Measurements from ENCODE around the gene MBNL2.
"Not testable (repeated sequence)": the region's sequence is repeated elsewhere in the genome, so short reads cannot be mapped to it uniquely, and the experiment has no call there.

The MBNL2 gene

DNA sequence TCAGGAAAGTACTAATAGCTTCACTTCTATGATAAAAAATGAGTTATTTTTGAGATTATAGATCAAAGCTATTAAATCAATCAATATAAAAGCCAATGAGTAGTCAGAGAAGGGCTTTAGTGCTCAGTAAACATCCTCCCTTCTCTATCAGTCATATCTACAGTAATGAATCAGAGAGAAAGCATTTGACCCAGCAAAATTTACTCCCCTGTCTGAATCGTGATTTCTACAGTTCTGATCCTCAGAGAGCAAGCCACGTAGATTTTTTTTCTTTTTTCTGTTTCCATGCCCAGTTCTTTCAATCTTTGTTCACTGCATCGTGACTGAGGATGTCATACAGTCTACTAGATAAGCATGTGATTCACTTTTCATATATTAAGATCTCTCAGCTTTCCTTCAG is 16.2 kb upstream of the MBNL2 start:
- H3K4me3 ChIP-seq (ENCODE audit: low read depth, low read length) = no peak overlapping the region
- TF ChIP-seq, protein P1, sequence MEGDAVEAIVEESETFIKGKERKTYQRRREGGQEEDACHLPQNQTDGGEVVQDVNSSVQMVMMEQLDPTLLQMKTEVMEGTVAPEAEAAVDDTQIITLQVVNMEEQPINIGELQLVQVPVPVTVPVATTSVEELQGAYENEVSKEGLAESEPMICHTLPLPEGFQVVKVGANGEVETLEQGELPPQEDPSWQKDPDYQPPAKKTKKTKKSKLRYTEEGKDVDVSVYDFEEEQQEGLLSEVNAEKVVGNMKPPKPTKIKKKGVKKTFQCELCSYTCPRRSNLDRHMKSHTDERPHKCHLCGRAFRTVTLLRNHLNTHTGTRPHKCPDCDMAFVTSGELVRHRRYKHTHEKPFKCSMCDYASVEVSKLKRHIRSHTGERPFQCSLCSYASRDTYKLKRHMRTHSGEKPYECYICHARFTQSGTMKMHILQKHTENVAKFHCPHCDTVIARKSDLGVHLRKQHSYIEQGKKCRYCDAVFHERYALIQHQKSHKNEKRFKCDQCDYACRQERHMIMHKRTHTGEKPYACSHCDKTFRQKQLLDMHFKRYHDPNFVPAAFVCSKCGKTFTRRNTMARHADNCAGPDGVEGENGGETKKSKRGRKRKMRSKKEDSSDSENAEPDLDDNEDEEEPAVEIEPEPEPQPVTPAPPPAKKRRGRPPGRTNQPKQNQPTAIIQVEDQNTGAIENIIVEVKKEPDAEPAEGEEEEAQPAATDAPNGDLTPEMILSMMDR (conservative IDR thresholded peaks at IDR 0.05; ENCODE audit: low read depth, low read length) = no peak
- peak; percentile 85 for DNase-seq (ENCODE audit: low read depth)

DNA sequence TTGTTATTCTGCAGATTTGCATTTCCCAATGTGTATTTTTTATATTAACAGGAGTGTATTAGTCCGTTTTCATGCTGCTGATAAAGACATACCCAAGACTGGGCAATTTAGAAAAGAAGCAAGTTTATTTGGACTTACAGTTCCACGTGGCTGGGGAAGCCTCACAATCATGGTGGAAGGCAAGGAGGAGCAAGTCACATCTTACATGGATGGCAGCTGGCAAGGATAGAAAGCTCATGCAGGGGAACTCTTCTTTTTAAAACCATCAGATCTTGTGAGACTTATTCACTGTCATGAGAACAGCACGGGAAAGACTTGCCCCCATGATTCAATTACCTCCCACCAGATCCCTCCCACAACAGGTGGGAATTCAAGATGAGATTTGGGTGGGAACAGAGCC is 14.9 kb upstream of the MBNL2 start:
- not testable (repeated sequence) for DNase-seq (ENCODE audit: low read depth); H3K4me3 ChIP-seq (ENCODE audit: low read depth, low read length)

DNA sequence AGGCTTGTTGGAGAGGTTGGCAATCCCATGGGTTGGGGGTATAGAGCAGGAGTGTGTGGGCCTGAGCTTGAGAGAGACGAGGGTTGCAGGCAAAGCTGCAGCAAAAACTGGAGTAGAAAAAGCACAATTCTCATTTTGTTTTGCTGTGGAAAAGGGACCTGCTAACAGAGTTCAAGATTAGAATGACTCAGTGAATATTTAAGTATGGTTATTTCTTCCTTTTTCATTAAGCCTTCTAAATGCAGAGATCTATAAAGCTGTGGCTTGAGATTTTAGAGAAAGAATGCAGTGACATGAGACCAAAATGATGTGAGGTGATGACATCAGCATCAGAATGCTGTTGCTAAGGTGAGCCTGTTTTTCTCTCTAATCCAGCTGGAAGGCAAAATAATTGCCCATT is 10.8 kb upstream of the MBNL2 start:
- no peak for DNase-seq (ENCODE audit: low read depth)
- no peak overlapping the region for H3K4me3 ChIP-seq (ENCODE audit: low read depth, low read length)
- TF ChIP-seq, protein P1 (conservative IDR thresholded peaks at IDR 0.05; ENCODE audit: low read depth, low read length) = no peak

DNA sequence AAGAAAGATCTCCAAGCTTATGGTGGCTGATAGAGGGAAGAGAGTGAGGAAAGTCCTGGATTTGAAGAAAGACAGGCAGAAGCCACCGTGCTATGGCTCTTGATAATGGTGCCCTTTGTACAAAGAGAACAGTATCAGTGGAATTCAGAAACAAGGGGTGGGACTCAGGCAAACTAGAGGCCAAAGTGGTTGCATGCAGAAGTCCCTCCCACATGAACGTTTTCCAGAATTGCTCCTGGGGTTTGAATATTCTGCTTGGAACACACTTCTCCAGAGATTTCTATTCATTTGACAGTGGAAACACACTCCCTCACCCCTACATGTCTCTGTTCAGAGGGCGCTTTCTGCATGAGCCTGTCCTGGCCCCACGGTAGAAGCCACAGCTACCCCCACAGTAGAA is 10.1 kb upstream of the MBNL2 start:
- TF ChIP-seq, protein P1 (conservative IDR thresholded peaks at IDR 0.05; ENCODE audit: low read depth, low read length) = no peak
- DNase-seq (ENCODE audit: low read depth) = no peak
- no peak overlapping the region for H3K4me3 ChIP-seq (ENCODE audit: low read depth, low read length)

DNA sequence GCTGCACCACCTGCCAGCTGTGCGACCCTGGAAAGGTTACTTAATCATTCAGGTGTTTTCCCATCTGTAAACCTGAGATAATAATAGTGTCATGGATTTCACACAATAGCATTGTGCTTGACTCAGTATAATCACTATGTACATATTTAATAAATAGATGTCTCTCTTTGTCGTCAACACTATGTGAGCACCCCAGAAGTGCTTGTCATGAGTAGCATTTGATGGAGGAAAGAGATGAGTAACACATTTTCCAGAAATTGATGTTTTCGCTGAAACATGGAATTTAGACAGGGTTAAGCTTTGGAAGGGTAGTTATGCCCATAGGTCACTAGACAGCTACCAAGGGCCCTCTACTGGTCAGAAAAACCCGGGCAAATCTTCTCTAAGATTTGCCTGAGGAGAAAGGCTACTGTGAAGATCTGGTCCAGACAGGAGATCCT is 9.5 kb upstream of the MBNL2 start:
- DNase-seq (ENCODE audit: low read depth) = peak; percentile 71

DNA sequence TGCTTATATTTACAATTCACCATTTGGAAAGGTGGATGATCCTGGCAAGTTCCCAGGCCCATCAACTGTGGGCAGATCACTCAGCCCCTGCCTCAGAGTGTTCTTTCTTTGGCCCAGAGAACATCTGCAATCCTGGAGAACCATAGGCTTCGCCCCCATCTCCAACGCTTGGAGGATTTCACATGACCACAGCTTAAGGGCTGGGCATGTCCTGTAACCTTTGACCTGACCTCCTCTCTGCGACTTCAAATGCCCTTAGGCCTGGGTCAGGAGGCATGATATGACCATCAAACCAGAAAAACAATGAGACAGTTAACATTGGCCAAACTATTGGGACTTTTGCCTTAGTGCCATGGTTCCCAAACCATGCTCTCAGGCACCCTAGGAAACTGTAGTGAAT is 7.2 kb upstream of the MBNL2 start:
- H3K4me3 ChIP-seq (ENCODE audit: low read depth, low read length) = no peak overlapping the region
- DNase-seq (ENCODE audit: low read depth) = no peak
- TF ChIP-seq, protein P1 (conservative IDR thresholded peaks at IDR 0.05; ENCODE audit: low read depth, low read length) = no peak

More for the DNA sequence above, 9.5 kb upstream of the MBNL2 start:
- TF ChIP-seq, protein P1 (conservative IDR thresholded peaks at IDR 0.05; ENCODE audit: low read depth, low read length) = peak; percentile 87
- no peak overlapping the region for H3K4me3 ChIP-seq (ENCODE audit: low read depth, low read length)

DNA sequence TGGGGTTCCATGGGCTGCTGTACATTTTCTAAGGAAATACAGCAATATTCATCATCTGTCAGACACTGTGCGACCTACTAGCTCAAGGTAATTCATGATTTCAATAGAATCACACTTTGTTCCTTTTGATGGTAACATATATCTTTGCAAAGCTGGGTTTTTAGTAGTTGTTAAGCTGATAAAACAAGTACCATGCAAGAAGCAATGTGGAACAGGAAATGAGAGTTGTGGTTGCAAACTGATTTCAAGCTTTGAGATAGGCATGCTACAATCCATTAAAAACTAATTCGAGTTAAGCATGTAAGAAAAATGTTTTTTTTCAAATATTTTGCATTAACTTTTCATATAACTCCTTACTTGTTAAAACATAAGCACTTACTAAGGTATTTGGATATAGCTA is 6.8 kb upstream of the MBNL2 start:
- DNase-seq (ENCODE audit: low read depth) = no peak
- H3K4me3 ChIP-seq (ENCODE audit: low read depth, low read length) = no peak overlapping the region

More for the DNA sequence above, 6.8 kb upstream of the MBNL2 start:
- TF ChIP-seq, protein P1 (conservative IDR thresholded peaks at IDR 0.05; ENCODE audit: low read depth, low read length) = no peak
